Stimulated activated CD4-positive, alpha-beta T cell treated with anti-CD3 and anti-CD28 coated beads, TNF-alpha, amount 100 ng/mL, for 4 hours (primary cell): ENCODE measurements around the gene CENPB.
A peak's percentile ranks its signal among the peaks of the same experiment; 100 is the strongest.
"Not testable (repeated sequence)": the region's sequence is repeated elsewhere in the genome, so short reads cannot be mapped to it uniquely, and the experiment has no call there.

Experiments used
- DNase-seq, 3 experiments: peaks; one replicate each; pipeline ENCODE4 v3.0.0-alpha.2; 2020; ENCODE audit warnings: low read depth in 3 of 3

Gene CENPB

GRCh38 chr20:3811467-3812258 is 25.1 kb upstream of the CENPB start:
- DNase-seq: peak; percentile 87 to 91 (median 90)

- no peak for DNase-seq
Observed at GRCh38 chr20:3808544-3808943, 22.0 kb upstream of the CENPB start.

- no peak for DNase-seq
Observed at GRCh38 chr20:3804781-3805180, 18.2 kb upstream of the CENPB start.

- no peak for DNase-seq
Observed at GRCh38 chr20:3804254-3804751, 17.8 kb upstream of the CENPB start.

- DNase-seq: no peak
Observed at GRCh38 chr20:3803854-3804253, 17.3 kb upstream of the CENPB start.

GRCh38 chr20:3803289-3803688 is 16.7 kb upstream of the CENPB start:
- DNase-seq: no peak

- no peak for DNase-seq
Observed at GRCh38 chr20:3802524-3803239, 16.1 kb upstream of the CENPB start.

- DNase-seq: no peak
Observed at GRCh38 chr20:3801846-3802245, 15.3 kb upstream of the CENPB start.

GRCh38 chr20:3801299-3801698 is 14.8 kb upstream of the CENPB start:
- no peak for DNase-seq

GRCh38 chr20:3800878-3801260 is 14.3 kb upstream of the CENPB start:
- DNase-seq: no peak

GRCh38 chr20:3800256-3800877 is 13.8 kb upstream of the CENPB start:
- no peak for DNase-seq

- DNase-seq: no peak
Observed at GRCh38 chr20:3798908-3799248, 12.3 kb upstream of the CENPB start.

GRCh38 chr20:3798373-3798768 is 11.8 kb upstream of the CENPB start:
- no peak for DNase-seq

- no peak for DNase-seq
Observed at GRCh38 chr20:3797592-3798372, 11.2 kb upstream of the CENPB start.

- DNase-seq: no peak
Observed at GRCh38 chr20:3797226-3797545, 10.6 kb upstream of the CENPB start.

- DNase-seq: no peak
Observed at GRCh38 chr20:3796477-3797225, 10.1 kb upstream of the CENPB start.

- DNase-seq: peak; percentile 77 to 82 (median 80)
Observed at GRCh38 chr20:3795511-3796468, 9.2 kb upstream of the CENPB start, which contains the start of gene CDC25B. CDC25B (plus strand) TSS chr20:3796310; CDS start chr20:3796532, 222 bp downstream.

GRCh38 chr20:3794701-3795420 is 8.3 kb upstream of the CENPB start:
- no peak for DNase-seq

GRCh38 chr20:3794168-3794567 is 7.6 kb upstream of the CENPB start:
- DNase-seq: not testable (repeated sequence)
